ENCODE results near the gene ZER1. TPM values are rescaled to one million over a fixed set of nuclear protein-coding genes. Genes with fewer than 3 reads are reported as not detected.

Gene ZER1
- polyA plus RNA-seq, 3 donors = 16.1 to 25.6 (median 18.0) TPM

- peaks cover 0 to 2% of the 10 kb centered on the region in 2 donors for H3K36me3 Mint-ChIP-seq
- H3K79me2 ChIP-seq (ENCODE audit: insufficient read depth, low read length) = no peaks in the 10 kb centered on the region
- WGBS (ENCODE audit: insufficient coverage) = 98% methylated on average over 11 of the region's 24 CpGs
Observed at GRCh38 chr9:128714586-128715435, 56.9 kb downstream of the ZER1 start.

More at GRCh38 chr9:128714586-128715435, 56.9 kb downstream of the ZER1 start:
- Mint-ChIP-seq H3K27ac (no peak overlapping the region), H3K4me3 (no peak overlapping the region), H3K9me3 (peaks cover 0 to 2% (median 0%) of the 10 kb centered on the region in 7 donors), H3K27me3 (ENCODE audit: low read depth in 3 of 3) (peaks cover 0 to 1% (median 0%) of the 10 kb centered on the region in 3 donors), H3K4me1 (no peaks in the 10 kb centered on the region)
- intact Hi-C loops (cut with micrococcal nuclease) = no loop called here
- Histone ChIP-seq H2AFZ (ENCODE audit: insufficient read depth, low read depth, low read length, poor library complexity, severe bottlenecking) (no peak overlapping the region), H3K4me1 (ENCODE audit: control insufficient read depth in 1 of 2, insufficient read depth in 2 of 2, low read length in 2 of 2) (no peaks in the 10 kb centered on the region), H3K4me3 (replicated peaks in 1 of 3; ENCODE audit: low read depth in 2 of 3, low read length in 3 of 3) (no peak overlapping the region), H3K9me3 (replicated peaks in 1 of 2; ENCODE audit: control insufficient read depth in 1 of 2, insufficient read depth in 1 of 2, low read length in 2 of 2) (no peaks in the 10 kb centered on the region), H3K36me3 (replicated peaks in 1 of 2; ENCODE audit: control insufficient read depth in 1 of 2, insufficient read depth in 2 of 2, low read length in 2 of 2) (peaks cover 0 to 1% of the 10 kb centered on the region in 2 donors), H3K9ac (ENCODE audit: insufficient read depth, low read length, poor library complexity, severe bottlenecking) (no peak overlapping the region), H3K27ac (ENCODE audit: low read depth in 1 of 2, low read length in 2 of 2) (no peak overlapping the region), H4K20me1 (ENCODE audit: insufficient read depth, low read length) (no peaks in the 10 kb centered on the region), H3K27me3 (ENCODE audit: control insufficient read depth in 2 of 2, insufficient read depth in 2 of 2, low read length in 2 of 2) (no peaks in the 10 kb centered on the region), H3K4me2 (replicated peaks; ENCODE audit: extremely low read depth, low read length, poor library complexity, severe bottlenecking) (no peak overlapping the region)
- no peak for DNase-seq
- TF ChIP-seq CTCF (IDR thresholded peaks at IDR 0.05) = no peak

Measured in CD14-positive monocyte (primary cell).